AG04450 (cell line): ENCODE results near the gene LGALS12. TPM values are rescaled to one million over a fixed set of nuclear protein-coding genes. Genes with fewer than 3 reads are reported as not detected.

Experiments
- CTCF ChIA-PET: fragments of 300-600, 350-600 bp; formaldehyde crosslinking; extraction: SDS; loops from one replicate; lab custom pipeline; 2022; ENCODE audit warnings: antibody characterized with exemption, inconsistent platforms; lab: Charles Lee
- POLR2A ChIA-PET: fragments of 350-600 bp; formaldehyde crosslinking; extraction: SDS; loops from one replicate; lab custom pipeline; 2021; ENCODE audit warnings: antibody characterized with exemption, inconsistent platforms; lab: Yijun Ruan, JAX
- DNase-seq: peaks from one replicate; pipeline ENCODE4 v3.0.0-alpha.2; 2011; ENCODE audit warnings: low read depth, low spot score
- H3K27ac ChIP-seq: one replicate; pipeline ENCODE4 v1.5.1; 2012; ENCODE audit warnings: low read depth, low read length, control low read depth
- H3K27me3 ChIP-seq: one replicate; pipeline ENCODE4 v1.6.0; 2012; ENCODE audit warnings: low read length; ENCODE audit not compliant: control insufficient read depth, insufficient read depth
- H3K4me3 ChIP-seq: 2 replicates; pipeline ENCODE4 v1.5.1; 2011; ENCODE audit warnings: mild to moderate bottlenecking, low read depth, low read length, control low read depth
- H3K9me3 ChIP-seq: 2 replicates; pipeline ENCODE4 v1.5.1; 2012; ENCODE audit warnings: low read length; ENCODE audit not compliant: control insufficient read depth, insufficient read depth
- CTCF ChIP-seq: IDR thresholded peaks from 2 replicates; pipeline ENCODE4 v1.5.1; 2011; ENCODE audit warnings: low read depth, low read length, control low read depth, inconsistent platforms
- polyA plus RNA-seq: library from polyadenylated mRNA; depleted of rRNA; stranded (reverse); fragments of >200 nt; gene quantifications from 2 replicates; pipeline ENCODE4 v1.2.3, GENCODE V29; 2011

Gene LGALS12
- polyA plus RNA-seq, 1 experiment: not detected

DNA sequence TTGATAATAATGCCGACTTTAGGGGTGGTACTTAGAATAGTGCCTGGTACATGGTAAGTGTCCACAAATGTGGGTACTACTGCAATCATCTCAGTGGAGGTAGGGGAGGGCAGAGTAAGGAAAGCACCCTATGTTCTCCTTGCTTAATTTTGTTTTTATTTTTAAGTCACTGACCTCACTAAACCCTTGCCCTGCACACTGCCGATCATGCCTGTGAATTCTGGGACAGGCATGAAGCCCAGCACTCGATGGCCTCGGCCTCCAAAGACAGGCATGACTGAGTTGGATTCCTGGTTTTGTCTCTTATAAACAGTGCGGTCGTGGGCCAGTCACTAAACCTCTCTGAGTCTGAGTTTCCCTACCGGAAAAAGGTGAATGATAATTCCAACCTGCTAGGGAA lies 6.9 kb downstream of the LGALS12 start:
- no peaks in the 10 kb centered on the region; the same call in 1 of the 2 replicates for H3K9me3 ChIP-seq
- DNase-seq: no peak
- CTCF ChIA-PET: no interaction called here
- no peak overlapping the region for H3K27ac ChIP-seq
- TF ChIP-seq CTCF: no peak
- no peaks in the 10 kb centered on the region for H3K27me3 ChIP-seq
- POLR2A ChIA-PET: no interaction called here
- H3K4me3 ChIP-seq: no peak overlapping the region

DNA sequence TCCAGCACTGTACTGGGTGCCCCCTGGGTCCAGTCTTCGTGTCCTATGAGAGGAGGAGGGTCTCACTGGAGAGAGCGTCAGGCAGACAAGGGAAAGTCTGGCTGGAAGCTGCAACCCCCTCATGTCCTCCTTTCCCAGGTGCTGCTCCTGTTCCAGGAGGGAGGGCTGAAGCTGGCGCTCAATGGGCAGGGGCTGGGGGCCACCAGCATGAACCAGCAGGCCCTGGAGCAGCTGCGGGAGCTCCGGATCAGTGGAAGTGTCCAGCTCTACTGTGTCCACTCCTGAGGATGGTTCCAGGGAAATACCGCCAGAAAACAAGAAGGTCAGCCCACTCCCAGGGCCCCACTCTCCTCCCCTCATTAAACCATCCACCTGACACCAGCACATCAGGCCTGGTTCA lies 10.2 kb downstream of the LGALS12 start:
- ChIA-PET POLR2A (no interaction called here), CTCF (no interaction called here)
- no peaks in the 10 kb centered on the region for H3K27me3 ChIP-seq
- H3K27ac ChIP-seq: no peak overlapping the region
- DNase-seq: no peak
- H3K4me3 ChIP-seq: no peak overlapping the region
- no peaks in the 10 kb centered on the region for H3K9me3 ChIP-seq
- no peak for TF ChIP-seq CTCF

DNA sequence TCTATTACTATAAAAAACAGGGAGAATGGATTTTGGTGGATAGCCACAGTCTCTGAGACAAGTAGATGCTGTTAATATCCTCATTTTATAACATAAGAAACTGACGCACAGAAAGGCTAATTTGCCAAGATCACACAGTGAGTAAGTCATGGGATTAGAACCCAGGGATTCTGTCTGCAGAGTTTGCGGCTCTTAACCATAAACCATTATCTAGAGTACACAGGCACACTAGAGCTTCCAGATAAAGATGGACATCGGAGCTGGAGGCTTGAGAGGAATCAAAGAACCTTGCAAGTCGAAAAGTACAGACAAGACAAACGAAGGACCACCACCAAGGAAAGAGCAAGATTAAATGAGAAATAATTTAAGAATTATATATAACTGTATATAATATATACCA lies 11.3 kb downstream of the LGALS12 start:
- Histone ChIP-seq H3K27ac (no peak overlapping the region), H3K4me3 (no peak overlapping the region), H3K27me3 (no peaks in the 10 kb centered on the region), H3K9me3 (no peaks in the 10 kb centered on the region)
- DNase-seq: no peak
- ChIA-PET POLR2A (no interaction called here), CTCF (interaction anchor here (0.8 kb wide), 1 partner anchor 57 kb away, joined by 3 read pairs; no protein-coding TSS in a partner anchor)
- no peak for TF ChIP-seq CTCF

- CTCF ChIA-PET: interaction anchor here (0.6 to 1.0 kb wide), 2 partner anchors 18 to 39 kb away, joined by 3 read pairs; partner anchors contain the start of gene PLAAT4
- Histone ChIP-seq H3K9me3 (no peaks in the 10 kb centered on the region), H3K27ac (no peak overlapping the region), H3K4me3 (no peak overlapping the region), H3K27me3 (no peaks in the 10 kb centered on the region)
- no peak for TF ChIP-seq CTCF
- POLR2A ChIA-PET: no interaction called here
- no peak for DNase-seq
These were observed 12.7 kb downstream of the LGALS12 start for GRCh38 chr11:63518548-63518947.

GRCh38 chr11:63520606-63521170 lies 14.8 kb downstream of the LGALS12 start:
- no peak overlapping the region for H3K27ac ChIP-seq
- no peak overlapping the region for H3K4me3 ChIP-seq
- H3K9me3 ChIP-seq: no peaks in the 10 kb centered on the region
- POLR2A ChIA-PET: no interaction called here
- no peak for DNase-seq
- no peaks in the 10 kb centered on the region for H3K27me3 ChIP-seq
- CTCF ChIA-PET: interaction anchor here (1.0 kb wide), 1 partner anchor 42 kb away, joined by 4 read pairs; no protein-coding TSS in a partner anchor
- no peak for TF ChIP-seq CTCF
